GM21825 (cell line): ENCODE results near the gene SEZ6.

Experiments used
- ATAC-seq: cut with Tn5 transposase; IDR thresholded peaks from one replicate; pipeline ENCODE4 v1.9.1; 2021; ENCODE audit warnings: mild to moderate bottlenecking, moderate library complexity; ENCODE audit not compliant: unreplicated experiment

SEZ6 gene

GRCh38 chr17:28957277-28957991, 48.4 kb downstream of the SEZ6 start:
- ATAC-seq = no peak

DNA sequence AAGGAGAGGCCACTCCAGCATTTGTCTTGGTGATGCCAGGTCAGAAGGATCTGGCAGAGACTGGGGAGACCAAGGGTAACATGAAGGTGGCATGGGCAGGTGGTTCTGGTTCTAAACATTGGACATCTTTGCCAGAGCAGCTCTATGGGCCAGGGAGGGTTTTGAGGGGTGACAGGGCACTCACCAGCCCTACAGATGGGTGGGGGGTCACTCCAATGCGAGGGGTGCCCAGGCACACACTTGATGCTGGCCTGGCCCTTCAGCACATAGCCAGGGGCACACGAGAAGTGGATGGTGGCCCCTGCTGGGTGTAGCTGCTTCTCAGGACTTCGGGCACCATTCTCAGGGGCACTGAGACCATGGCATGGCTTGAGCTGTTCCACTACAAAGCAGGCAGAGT, 49.0 kb downstream of the SEZ6 start:
- ATAC-seq = no peak

DNA sequence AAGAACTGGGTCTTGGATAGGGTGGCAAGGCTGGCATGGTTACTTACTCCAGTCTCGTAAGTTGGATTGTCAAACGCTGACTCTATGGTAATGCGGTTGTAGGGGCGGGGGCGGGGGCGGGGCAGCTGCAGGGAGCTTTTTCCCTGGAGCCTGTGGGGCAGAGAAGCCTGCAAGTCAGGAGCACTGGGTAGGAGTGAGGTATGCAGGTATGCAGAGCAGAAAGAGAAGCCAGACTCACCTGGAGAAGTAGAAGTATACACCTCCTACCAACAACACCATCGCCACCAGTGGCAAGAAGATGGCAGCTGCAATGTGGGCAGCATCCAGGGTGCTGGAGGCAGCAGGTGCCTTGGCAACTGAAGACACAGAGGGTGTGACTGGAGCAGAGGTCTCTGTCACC, 49.7 kb downstream of the SEZ6 start:
- no peak for ATAC-seq

- ATAC-seq = no peak
These were observed 50.4 kb downstream of the SEZ6 start for GRCh38 chr17:28955408-28955807.

GRCh38 chr17:28954886-28955285, 50.9 kb downstream of the SEZ6 start:
- no peak for ATAC-seq

DNA sequence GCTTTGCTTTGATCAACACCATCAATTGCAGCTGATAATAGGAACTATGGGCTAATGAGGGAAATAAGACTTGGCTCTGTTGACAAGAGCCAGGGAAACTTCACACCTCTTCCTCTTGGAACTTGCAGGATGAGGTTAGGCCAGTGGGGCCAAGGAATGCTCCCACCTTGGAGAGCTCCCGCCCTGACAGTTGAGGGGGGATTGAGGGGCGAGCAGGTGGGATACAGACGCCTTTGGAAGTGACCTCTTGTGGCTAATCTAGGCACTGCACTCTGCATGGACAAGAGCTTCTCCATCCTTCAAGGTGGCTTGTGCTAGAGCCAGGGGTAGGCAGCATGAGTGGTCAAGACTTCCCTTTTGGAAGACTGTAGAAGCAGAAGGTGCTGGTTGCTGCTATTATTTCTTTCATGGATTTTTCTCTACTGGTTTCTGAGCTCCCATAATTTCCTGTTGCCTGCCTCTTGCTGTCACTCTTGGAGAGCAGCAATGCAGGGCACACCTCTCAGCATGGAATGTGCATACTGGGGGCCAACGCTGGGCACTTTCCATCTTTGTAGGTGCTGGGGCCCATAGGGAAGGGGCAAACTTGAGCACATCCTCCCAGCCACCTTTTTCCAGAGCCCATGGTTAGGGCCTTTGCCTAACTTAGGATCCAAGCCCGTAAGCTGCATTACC, 52.3 kb downstream of the SEZ6 start:
- no peak for ATAC-seq

DNA sequence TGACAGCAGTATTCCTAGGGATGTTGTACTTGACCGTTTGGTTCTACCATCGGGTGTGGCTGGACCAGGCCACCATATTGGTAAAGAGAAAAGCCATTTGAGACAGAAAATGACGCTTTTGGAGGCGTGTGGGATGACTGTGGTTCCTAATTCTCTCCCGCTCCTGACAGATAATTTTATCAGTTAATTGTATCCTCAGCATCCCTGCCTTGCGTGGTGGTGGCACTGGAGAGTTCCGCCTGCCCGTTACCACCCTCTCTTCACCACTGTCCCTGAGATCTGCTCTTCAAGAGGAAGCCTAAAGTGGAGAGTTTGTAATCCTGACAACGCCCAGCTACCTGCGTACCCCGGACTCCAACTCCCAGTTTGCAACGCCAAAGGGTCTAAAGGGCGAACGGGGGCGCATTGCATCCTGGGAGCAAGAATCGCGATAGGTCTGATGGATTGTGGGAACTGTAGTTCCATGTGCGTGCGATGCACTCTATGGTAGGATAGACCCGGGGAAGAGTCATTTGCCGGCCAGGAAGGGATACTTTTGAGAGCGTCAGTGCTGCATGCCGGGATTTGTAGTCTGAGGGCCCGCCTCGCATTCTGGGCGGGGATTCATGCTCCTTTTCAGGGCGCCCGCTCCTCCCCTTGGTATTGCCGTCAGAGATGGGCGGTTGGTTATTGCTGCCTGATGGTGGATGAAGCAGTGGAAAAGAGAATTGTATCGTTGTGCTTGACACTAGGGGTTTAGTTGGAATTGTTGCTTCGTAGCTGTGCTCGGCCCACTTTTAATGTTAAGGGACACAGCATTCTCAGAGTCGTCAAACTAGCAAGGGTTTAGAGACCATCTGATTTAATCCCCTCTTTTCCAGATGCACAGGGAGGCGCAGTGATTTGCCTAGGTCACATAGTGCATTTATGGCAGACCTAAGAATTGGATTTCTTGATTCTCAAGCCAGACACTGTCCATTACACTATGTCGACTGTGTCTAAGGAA, 53.5 kb downstream of the SEZ6 start:
- ATAC-seq = peak; percentile 60

GRCh38 chr17:28951428-28951990, 54.3 kb downstream of the SEZ6 start, which contains the start of gene PHF12:
Gene PHF12 (minus strand): TSS chr17:28951518. CDS start chr17:28950960, 558 bp downstream.
- peak; percentile 45 for ATAC-seq

DNA sequence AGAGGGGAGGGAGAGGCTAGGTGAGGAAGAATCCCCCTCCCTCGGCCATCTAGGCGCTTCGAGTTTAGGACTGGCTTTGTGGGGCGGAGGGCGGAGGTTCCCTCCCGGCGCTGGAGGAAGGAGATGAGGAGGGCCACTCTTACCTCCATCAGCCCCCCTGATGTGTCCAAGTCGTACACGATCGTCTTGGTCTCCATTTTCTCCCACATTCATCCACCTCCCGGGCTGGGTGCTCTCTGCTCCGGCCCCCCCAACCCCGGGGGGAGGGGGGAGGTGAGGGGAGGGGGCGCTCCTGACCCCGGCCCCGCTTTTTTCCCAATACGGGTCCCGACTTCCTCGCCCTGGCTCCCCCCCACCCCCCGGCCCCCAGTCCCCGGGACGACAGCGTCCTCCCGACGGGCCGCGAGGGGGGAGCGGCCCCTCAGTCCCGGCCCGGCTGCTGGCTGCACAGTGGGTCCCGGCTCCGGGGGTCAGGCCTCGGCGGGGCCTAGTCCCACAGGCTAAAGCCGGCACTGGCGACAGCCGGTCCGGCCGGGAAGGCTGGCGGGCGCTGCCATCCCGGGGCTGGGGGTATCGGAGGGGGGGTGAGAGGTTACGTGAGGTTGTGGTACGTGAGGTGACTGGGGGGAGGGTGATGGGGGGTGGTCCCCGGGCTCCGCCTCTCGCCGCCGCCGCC, 54.9 kb downstream of the SEZ6 start:
- ATAC-seq = peak; percentile 1

DNA sequence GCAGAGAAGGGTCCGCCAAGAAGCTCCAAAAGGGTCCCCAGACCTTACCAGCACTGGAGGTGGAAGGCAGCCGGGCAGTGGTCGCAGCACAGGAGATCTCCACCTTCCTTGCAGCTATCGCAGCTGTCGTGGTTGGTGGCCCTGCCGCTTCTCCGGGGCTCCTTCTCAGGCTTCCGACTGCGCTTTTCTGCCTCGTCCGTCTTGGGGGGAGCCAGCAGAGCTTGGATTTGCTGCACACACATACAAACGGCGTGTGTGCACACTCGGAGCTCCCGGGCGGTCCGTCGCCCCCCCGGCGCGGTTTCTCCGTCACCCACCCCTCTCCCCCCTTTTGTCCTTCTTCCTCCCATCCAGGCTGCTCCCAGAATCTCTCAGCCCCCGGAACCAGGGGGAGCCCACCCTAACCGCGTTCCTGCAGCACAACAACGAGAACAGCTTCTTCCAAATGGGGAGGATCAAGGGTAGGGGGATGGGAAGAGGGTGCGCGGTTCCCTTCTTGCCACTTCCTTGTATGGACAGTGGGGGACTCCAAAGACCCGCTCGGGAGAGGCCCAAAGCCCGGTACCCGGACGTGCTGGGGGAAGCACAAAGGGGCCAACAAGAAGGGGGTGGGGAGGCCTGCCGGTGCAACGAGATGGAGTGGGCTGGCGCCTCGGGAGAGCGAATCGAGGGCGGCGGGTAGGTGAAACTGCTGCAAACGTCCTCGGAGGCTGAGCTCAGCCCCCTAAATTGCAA, 55.6 kb downstream of the SEZ6 start:
- ATAC-seq = no peak

GRCh38 chr17:28949185-28950016, 56.4 kb downstream of the SEZ6 start:
- no peak for ATAC-seq

GRCh38 chr17:28948873-28949184, 57.0 kb downstream of the SEZ6 start:
- ATAC-seq = no peak

DNA sequence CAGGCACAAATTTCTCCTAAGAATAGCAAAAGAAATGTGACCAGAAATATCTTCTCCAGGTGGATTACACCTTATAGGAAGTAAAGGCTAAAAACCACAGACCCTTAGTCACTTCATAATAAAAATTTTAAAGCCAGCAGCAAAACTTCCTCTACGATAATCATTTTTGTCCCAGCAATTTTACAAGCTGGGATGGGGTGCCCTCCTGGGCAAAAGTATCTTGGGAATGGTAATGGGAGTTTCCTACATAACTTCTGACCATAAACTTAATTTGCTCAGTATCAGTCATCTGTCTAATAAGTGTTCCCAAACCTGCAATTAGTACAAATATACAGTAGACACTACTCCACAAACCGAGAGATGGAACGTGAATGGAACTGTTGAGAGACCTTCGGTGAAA, 57.5 kb downstream of the SEZ6 start:
- ATAC-seq = no peak

DNA sequence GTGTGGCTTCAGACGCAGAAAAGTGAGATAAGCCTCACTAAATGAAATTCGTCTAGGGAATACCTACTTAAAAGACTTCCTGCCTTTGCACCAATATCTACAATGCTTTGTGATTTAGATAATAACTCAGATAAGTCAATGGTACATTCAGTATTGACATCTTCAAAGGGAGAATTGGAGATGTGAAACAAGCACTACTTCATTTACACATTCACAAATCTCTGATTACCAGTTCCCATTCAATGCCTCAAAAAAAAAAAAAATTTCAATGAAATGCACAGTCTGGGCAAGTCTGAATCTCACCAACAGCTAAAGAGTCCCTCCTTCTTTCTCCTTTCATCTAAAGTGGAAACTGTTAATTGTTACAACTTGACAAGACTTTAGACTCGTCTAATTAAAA, 58.2 kb downstream of the SEZ6 start:
- ATAC-seq = no peak

DNA sequence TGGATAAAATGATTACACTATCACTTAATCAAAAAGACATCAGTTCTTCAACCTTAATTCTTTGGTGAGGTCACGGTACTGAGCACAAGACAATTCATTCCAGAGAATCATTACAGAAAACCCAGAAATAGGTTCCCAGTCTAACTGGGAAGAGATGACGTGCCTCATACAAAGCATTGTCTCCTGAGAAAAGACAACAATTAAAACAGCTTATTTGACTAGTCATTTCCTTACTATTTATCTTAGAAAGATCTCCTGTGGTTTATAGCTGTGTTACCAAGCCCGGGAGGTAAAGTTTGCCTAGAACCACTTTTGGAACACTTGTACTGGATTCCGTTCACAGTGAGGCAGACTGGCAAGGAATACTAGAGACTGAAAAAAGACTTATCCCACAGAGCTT, 59.6 kb downstream of the SEZ6 start:
- ATAC-seq = no peak

DNA sequence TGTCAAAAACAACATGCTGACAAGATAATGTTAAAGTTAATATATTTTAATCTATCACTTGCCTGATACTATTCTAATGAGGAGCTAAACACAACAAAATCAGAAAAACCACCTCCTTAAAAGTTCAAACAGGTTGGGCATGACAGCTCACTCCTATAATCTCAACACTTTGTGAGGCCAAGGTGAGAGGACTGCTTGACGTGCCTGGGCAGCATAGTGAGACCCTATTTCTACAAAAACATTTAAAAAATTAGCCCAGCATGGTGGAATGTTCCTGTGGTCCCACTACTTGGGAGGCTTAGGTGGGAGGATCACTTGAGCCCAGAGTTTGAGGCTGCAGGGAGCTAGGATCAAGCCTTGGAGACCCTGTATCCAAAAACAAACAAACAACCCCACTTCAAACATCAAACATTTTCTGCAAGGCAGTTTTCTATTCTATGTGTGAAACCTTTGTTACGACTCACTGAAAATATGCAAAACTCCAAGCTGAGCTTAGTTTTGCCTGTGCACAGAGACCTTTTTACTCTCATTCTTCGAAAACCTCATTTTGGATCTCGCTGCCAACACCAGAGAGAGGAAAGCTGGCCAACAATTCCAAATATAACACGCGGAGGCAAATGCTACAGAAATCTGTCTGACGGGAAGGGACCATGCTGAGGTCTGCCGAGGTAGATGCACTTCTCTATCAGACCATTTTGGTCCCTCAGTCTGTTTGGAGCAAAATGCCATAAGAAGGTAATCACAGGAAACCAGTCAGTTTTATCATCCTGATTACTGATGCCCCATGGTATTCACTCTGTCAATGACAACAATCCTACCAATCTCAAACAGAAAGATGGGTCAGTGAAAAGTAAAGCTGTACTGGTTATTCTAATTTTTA, 60.7 kb downstream of the SEZ6 start:
- ATAC-seq = no peak

- ATAC-seq = no peak
These were observed 61.5 kb downstream of the SEZ6 start for GRCh38 chr17:28944343-28944742.

GRCh38 chr17:28942925-28943324, 62.9 kb downstream of the SEZ6 start:
- no peak for ATAC-seq
